Loucy (cell line): ENCODE measurements around the gene CWC22.

Experiments used
- H2AFZ ChIP-seq: fragments of 200-600 bp; sonication (generic); 2 replicates; pipeline ENCODE4 v1.6.0; 2016; ENCODE audit warnings: antibody characterized with exemption, mild to moderate bottlenecking, low read length, moderate library complexity
- H3F3A ChIP-seq: fragments of 200-600 bp; 2 replicates; pipeline ENCODE4 v1.6.0; 2016; ENCODE audit warnings: antibody characterized with exemption, low read depth, mild to moderate bottlenecking
- H3K27me3 ChIP-seq: fragments of 200-600 bp; sonication (generic); 2 replicates; pipeline ENCODE4 v1.6.1; 2014; ENCODE audit warnings: low read length, mild to moderate bottlenecking; ENCODE audit not compliant: insufficient read depth, poor library complexity, severe bottlenecking
- H3K36me3 ChIP-seq: fragments of 200-600 bp; sonication (generic); 2 replicates; pipeline ENCODE4 v1.6.1; 2016; ENCODE audit warnings: low read length; ENCODE audit not compliant: insufficient read depth
- H3K4me1 ChIP-seq: fragments of 200-600 bp; sonication (generic); 2 replicates; pipeline ENCODE4 v1.5.1; 2014; ENCODE audit warnings: low read length, mild to moderate bottlenecking; ENCODE audit not compliant: insufficient read depth, poor library complexity, severe bottlenecking
- H3K4me2 ChIP-seq: fragments of 200-600 bp; sonication (generic); 2 replicates; pipeline ENCODE4 v1.6.0; 2014; ENCODE audit warnings: antibody characterized with exemption, low read length, low read depth, mild to moderate bottlenecking; ENCODE audit not compliant: poor library complexity, severe bottlenecking
- H3K4me3 ChIP-seq: fragments of 200-600 bp; sonication (generic); 2 replicates; pipeline ENCODE4 v1.5.1; 2014; ENCODE audit warnings: low read length, mild to moderate bottlenecking, mixed read lengths; ENCODE audit not compliant: poor library complexity, severe bottlenecking
- H3K79me2 ChIP-seq: fragments of 200-600 bp; sonication (generic); 2 replicates; pipeline ENCODE4 v1.6.1; 2014; ENCODE audit warnings: low read length; ENCODE audit not compliant: insufficient read depth
- H3K9ac ChIP-seq: fragments of 200-600 bp; sonication (generic); 2 replicates; pipeline ENCODE4 v1.6.0; 2014; ENCODE audit warnings: mild to moderate bottlenecking, low read depth, low read length, moderate library complexity; ENCODE audit not compliant: poor library complexity, severe bottlenecking
- H3K9me2 ChIP-seq: fragments of 200-600 bp; sonication (generic); replicated peaks from 2 replicates; pipeline ENCODE4 v1.6.1; 2016; ENCODE audit warnings: low read depth, low read length, mixed read lengths
- H3K9me3 ChIP-seq: fragments of 200-600 bp; sonication (generic); 2 replicates; pipeline ENCODE4 v1.6.1; 2014; ENCODE audit warnings: mild to moderate bottlenecking, antibody characterized with exemption, low read length, low read depth; ENCODE audit not compliant: insufficient read depth
- H4K20me1 ChIP-seq: fragments of 200-600 bp; sonication (generic); 2 replicates; pipeline ENCODE4 v1.6.0; 2014; ENCODE audit warnings: antibody characterized with exemption, low read length, mild to moderate bottlenecking; ENCODE audit not compliant: insufficient read depth, poor library complexity, severe bottlenecking
- CTCF ChIP-seq: fragments of 200-600 bp; sonication (generic); conservative IDR thresholded peaks from 2 replicates; pipeline ENCODE4 v1.5.1; 2014; ENCODE audit warnings: mild to moderate bottlenecking, antibody characterized with exemption, low read length
- EZH2phosphoT487 ChIP-seq: fragments of 200-600 bp; IDR thresholded peaks from 2 replicates; pipeline ENCODE4 v1.6.1; 2018; ENCODE audit warnings: antibody characterized with exemption, mild to moderate bottlenecking, moderate library complexity, borderline replicate concordance

The CWC22 gene

GRCh38 chr2:179990676-179991317 is 16.3 kb downstream of the CWC22 start:
- Histone ChIP-seq H3K9me3 (no peaks in the 10 kb centered on the region), H3K36me3 (peaks cover 44% of the 10 kb centered on the region; the same call in 1 of the 2 replicates), H3K9ac (no peak overlapping the region), H3K9me2 (no peaks in the 10 kb centered on the region), H2AFZ (no peak overlapping the region), H3K27me3 (no peaks in the 10 kb centered on the region), H3K4me2 (peak overlapping the region; percentile 11), H3K4me3 (no peak overlapping the region), H3K4me1 (peaks cover 12% of the 10 kb centered on the region), H3F3A (no peaks in the 10 kb centered on the region), H3K79me2 (peaks cover 39% of the 10 kb centered on the region), H4K20me1 (peaks cover 17% of the 10 kb centered on the region)
- TF ChIP-seq CTCF (no peak), EZH2phosphoT487 (no peak)

- H3K9ac ChIP-seq = no peak overlapping the region
- no peak overlapping the region for H3K4me2 ChIP-seq
- TF ChIP-seq CTCF (no peak), EZH2phosphoT487 (no peak)
- H3K36me3 ChIP-seq = peaks cover 67% of the 10 kb centered on the region; the same call in 1 of the 2 replicates
- no peak overlapping the region for H2AFZ ChIP-seq
- H3F3A ChIP-seq = no peaks in the 10 kb centered on the region
- H3K9me3 ChIP-seq = no peaks in the 10 kb centered on the region
- H3K4me1 ChIP-seq = peaks cover 7% of the 10 kb centered on the region
- H3K79me2 ChIP-seq = peaks cover 22% of the 10 kb centered on the region; the same call in 1 of the 2 replicates
- peaks cover 2% of the 10 kb centered on the region for H4K20me1 ChIP-seq
- H3K4me3 ChIP-seq = no peak overlapping the region
- no peaks in the 10 kb centered on the region for H3K27me3 ChIP-seq
- H3K9me2 ChIP-seq = no peaks in the 10 kb centered on the region
Measured at GRCh38 chr2:179987916-179988315, 19.2 kb downstream of the CWC22 start.

- H3K4me2 ChIP-seq = no peak overlapping the region
- no peaks in the 10 kb centered on the region for H3F3A ChIP-seq
- H3K9ac ChIP-seq = no peak overlapping the region
- no peak overlapping the region for H2AFZ ChIP-seq
- no peaks in the 10 kb centered on the region for H3K27me3 ChIP-seq
- H3K9me3 ChIP-seq = no peaks in the 10 kb centered on the region
- no peaks in the 10 kb centered on the region for H3K9me2 ChIP-seq
- no peak for TF ChIP-seq EZH2phosphoT487
- no peak for TF ChIP-seq CTCF
- peaks cover 1% of the 10 kb centered on the region for H3K4me1 ChIP-seq
- H3K36me3 ChIP-seq = peaks cover 76% of the 10 kb centered on the region; the same call in 1 of the 2 replicates
- H4K20me1 ChIP-seq = no peaks in the 10 kb centered on the region
- H3K4me3 ChIP-seq = no peak overlapping the region
- peaks cover 1% of the 10 kb centered on the region; the same call in 1 of the 2 replicates for H3K79me2 ChIP-seq
Measured at GRCh38 chr2:179985163-179985820, 21.8 kb downstream of the CWC22 start.
